ENCODE measurements around the gene NTRK2.

NTRK2 gene

DNA sequence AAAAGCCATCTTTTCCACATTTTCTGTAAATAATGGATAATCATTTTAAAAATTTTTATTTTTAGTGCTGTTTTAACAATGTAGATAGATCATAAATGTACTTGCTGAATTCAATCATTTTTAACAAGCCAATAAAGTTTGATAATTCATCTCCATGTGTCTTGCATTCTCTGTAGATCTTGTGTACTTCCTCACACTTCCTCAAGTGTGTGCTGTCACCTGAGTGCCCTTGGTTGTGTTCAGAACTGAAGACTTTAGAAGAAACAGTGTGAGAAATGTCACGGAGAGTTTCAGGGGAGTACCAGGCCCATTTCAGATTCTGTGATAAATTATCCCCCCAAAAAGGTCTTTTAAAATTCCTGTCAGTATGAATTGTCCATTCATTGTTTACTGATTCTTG, 146.0 kb downstream of the NTRK2 start:
- Histone ChIP-seq H3K4me3 (ENCODE audit: extremely low read depth, insufficient read depth, low read length, poor library complexity, severe bottlenecking) (no peak overlapping the region), H3K27ac (ENCODE audit: low read depth, low read length, severe bottlenecking) (no peak overlapping the region), H3K4me1 (ENCODE audit: control insufficient read depth, insufficient read depth, low read length, poor library complexity, severe bottlenecking) (no peaks in the 10 kb centered on the region), H3K36me3 (ENCODE audit: control insufficient read depth, insufficient read depth, low read length) (no peaks in the 10 kb centered on the region), H3K9me3 (ENCODE audit: control insufficient read depth, low read length) (no peaks in the 10 kb centered on the region)
- 80% methylated on average over 1 of the region's 1 CpG; no CpG with 5 or more reads in 1 of the 2 experiments for WGBS, 2 experiments (ENCODE audit: insufficient coverage in 2 of 2)

DNA sequence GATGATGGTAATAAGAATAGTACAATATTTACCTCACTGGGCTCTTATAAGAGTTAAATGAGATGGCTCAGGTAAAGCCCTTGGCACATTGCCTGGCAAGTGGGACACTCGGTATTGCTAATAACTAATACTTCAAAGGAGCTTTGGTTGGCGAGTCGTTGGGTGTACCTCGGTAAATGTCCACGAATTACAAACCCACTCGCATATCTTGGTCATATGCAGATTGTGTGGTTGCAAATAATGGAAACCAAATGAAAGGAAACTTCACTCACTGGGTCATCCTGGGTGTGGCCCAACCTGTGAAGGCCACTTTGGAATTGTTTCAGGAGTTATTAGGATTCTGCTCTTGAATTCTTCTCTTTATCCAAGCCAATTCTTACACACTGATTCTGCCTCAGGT, 147.5 kb downstream of the NTRK2 start:
- H3K4me3 ChIP-seq (ENCODE audit: extremely low read depth, insufficient read depth, low read length, poor library complexity, severe bottlenecking): no peak overlapping the region
- H3K36me3 ChIP-seq (ENCODE audit: control insufficient read depth, insufficient read depth, low read length): no peaks in the 10 kb centered on the region
- no peaks in the 10 kb centered on the region for H3K9me3 ChIP-seq (ENCODE audit: control insufficient read depth, low read length)
- no peaks in the 10 kb centered on the region for H3K4me1 ChIP-seq (ENCODE audit: control insufficient read depth, insufficient read depth, low read length, poor library complexity, severe bottlenecking)
- 89 to 95% methylated on average over 5 to 6 of the region's 6 CpGs for WGBS, 2 experiments (ENCODE audit: insufficient coverage in 2 of 2)
- H3K27ac ChIP-seq (ENCODE audit: low read depth, low read length, severe bottlenecking): no peak overlapping the region

DNA sequence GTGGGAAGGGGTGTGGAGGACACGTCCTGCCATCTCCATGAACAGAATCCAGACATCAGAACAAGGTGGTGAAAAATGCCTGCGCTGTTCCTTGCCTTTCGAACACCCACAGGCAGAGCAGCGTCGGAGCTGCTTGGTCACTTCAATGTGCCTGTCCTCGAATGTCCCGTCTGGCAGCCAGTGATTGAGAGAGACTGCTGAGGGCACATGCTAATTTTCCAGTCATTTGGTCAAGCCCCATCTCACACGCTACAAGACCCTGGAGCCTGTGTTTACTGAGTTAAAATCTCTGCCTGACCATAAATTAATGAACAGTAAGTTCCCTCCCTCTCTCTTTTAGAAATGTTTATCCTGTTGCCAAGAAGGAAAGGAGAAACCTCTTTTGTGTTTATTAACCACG, 149.3 kb downstream of the NTRK2 start:
- Histone ChIP-seq H3K4me3 (ENCODE audit: extremely low read depth, insufficient read depth, low read length, poor library complexity, severe bottlenecking) (no peak overlapping the region), H3K9me3 (ENCODE audit: control insufficient read depth, low read length) (no peaks in the 10 kb centered on the region), H3K4me1 (ENCODE audit: control insufficient read depth, insufficient read depth, low read length, poor library complexity, severe bottlenecking) (no peaks in the 10 kb centered on the region), H3K36me3 (ENCODE audit: control insufficient read depth, insufficient read depth, low read length) (no peaks in the 10 kb centered on the region), H3K27ac (ENCODE audit: low read depth, low read length, severe bottlenecking) (no peak overlapping the region)
- 52 to 61% methylated on average over 4 to 7 of the region's 9 CpGs for WGBS, 2 experiments (ENCODE audit: insufficient coverage in 2 of 2)

- Histone ChIP-seq H3K4me3 (ENCODE audit: extremely low read depth, insufficient read depth, low read length, poor library complexity, severe bottlenecking) (no peak overlapping the region), H3K4me1 (ENCODE audit: control insufficient read depth, insufficient read depth, low read length, poor library complexity, severe bottlenecking) (no peaks in the 10 kb centered on the region), H3K9me3 (ENCODE audit: control insufficient read depth, low read length) (no peaks in the 10 kb centered on the region), H3K36me3 (ENCODE audit: control insufficient read depth, insufficient read depth, low read length) (no peaks in the 10 kb centered on the region), H3K27ac (ENCODE audit: low read depth, low read length, severe bottlenecking) (no peak overlapping the region)
- WGBS, 2 experiments (ENCODE audit: insufficient coverage in 2 of 2): 39 to 45% methylated on average over 6 of the region's 8 CpGs
Observed at GRCh38 chr9:84819491-84819991, 150.0 kb downstream of the NTRK2 start.

GRCh38 chr9:84821431-84821830, 151.9 kb downstream of the NTRK2 start:
- Histone ChIP-seq H3K27ac (ENCODE audit: low read depth, low read length, severe bottlenecking) (no peak overlapping the region), H3K4me1 (ENCODE audit: control insufficient read depth, insufficient read depth, low read length, poor library complexity, severe bottlenecking) (no peaks in the 10 kb centered on the region), H3K36me3 (ENCODE audit: control insufficient read depth, insufficient read depth, low read length) (no peaks in the 10 kb centered on the region), H3K9me3 (ENCODE audit: control insufficient read depth, low read length) (no peaks in the 10 kb centered on the region), H3K4me3 (ENCODE audit: extremely low read depth, insufficient read depth, low read length, poor library complexity, severe bottlenecking) (no peak overlapping the region)
- WGBS, 2 experiments (ENCODE audit: insufficient coverage in 2 of 2): 71 to 100% methylated on average over 1 of the region's 1 CpG

- Histone ChIP-seq H3K4me3 (ENCODE audit: extremely low read depth, insufficient read depth, low read length, poor library complexity, severe bottlenecking) (no peak overlapping the region), H3K36me3 (ENCODE audit: control insufficient read depth, insufficient read depth, low read length) (no peaks in the 10 kb centered on the region), H3K9me3 (ENCODE audit: control insufficient read depth, low read length) (no peaks in the 10 kb centered on the region), H3K27ac (ENCODE audit: low read depth, low read length, severe bottlenecking) (no peak overlapping the region), H3K4me1 (ENCODE audit: control insufficient read depth, insufficient read depth, low read length, poor library complexity, severe bottlenecking) (no peaks in the 10 kb centered on the region)
- WGBS, 2 experiments (ENCODE audit: insufficient coverage in 2 of 2): 84 to 96% methylated on average over 3 to 6 of the region's 7 CpGs
Observed at GRCh38 chr9:84822589-84823233, 153.2 kb downstream of the NTRK2 start.

- H3K4me1 ChIP-seq (ENCODE audit: control insufficient read depth, insufficient read depth, low read length, poor library complexity, severe bottlenecking): no peaks in the 10 kb centered on the region
- no peaks in the 10 kb centered on the region for H3K36me3 ChIP-seq (ENCODE audit: control insufficient read depth, insufficient read depth, low read length)
- H3K4me3 ChIP-seq (ENCODE audit: extremely low read depth, insufficient read depth, low read length, poor library complexity, severe bottlenecking): no peak overlapping the region
- H3K9me3 ChIP-seq (ENCODE audit: control insufficient read depth, low read length): no peaks in the 10 kb centered on the region
- WGBS, 2 experiments (ENCODE audit: insufficient coverage in 2 of 2): 88 to 93% methylated on average over 7 to 8 of the region's 8 CpGs
- H3K27ac ChIP-seq (ENCODE audit: low read depth, low read length, severe bottlenecking): no peak overlapping the region
Observed at GRCh38 chr9:84823421-84824271, 154.1 kb downstream of the NTRK2 start.

- Histone ChIP-seq H3K27ac (ENCODE audit: low read depth, low read length, severe bottlenecking) (no peak overlapping the region), H3K4me3 (ENCODE audit: extremely low read depth, insufficient read depth, low read length, poor library complexity, severe bottlenecking) (no peak overlapping the region), H3K4me1 (ENCODE audit: control insufficient read depth, insufficient read depth, low read length, poor library complexity, severe bottlenecking) (no peaks in the 10 kb centered on the region), H3K9me3 (ENCODE audit: control insufficient read depth, low read length) (no peaks in the 10 kb centered on the region), H3K36me3 (ENCODE audit: control insufficient read depth, insufficient read depth, low read length) (no peaks in the 10 kb centered on the region)
- WGBS, 2 experiments (ENCODE audit: insufficient coverage in 2 of 2): 92 to 94% methylated on average over 3 to 4 of the region's 4 CpGs
Observed at GRCh38 chr9:84827216-84827765, 157.8 kb downstream of the NTRK2 start.

- no peak overlapping the region for H3K4me3 ChIP-seq (ENCODE audit: extremely low read depth, insufficient read depth, low read length, poor library complexity, severe bottlenecking)
- H3K27ac ChIP-seq (ENCODE audit: low read depth, low read length, severe bottlenecking): no peak overlapping the region
- no peaks in the 10 kb centered on the region for H3K9me3 ChIP-seq (ENCODE audit: control insufficient read depth, low read length)
- no peaks in the 10 kb centered on the region for H3K36me3 ChIP-seq (ENCODE audit: control insufficient read depth, insufficient read depth, low read length)
- H3K4me1 ChIP-seq (ENCODE audit: control insufficient read depth, insufficient read depth, low read length, poor library complexity, severe bottlenecking): no peaks in the 10 kb centered on the region
- no CpG with 5 or more reads among the region's 2 CpGs for WGBS, 2 experiments (ENCODE audit: insufficient coverage in 2 of 2)
Observed at GRCh38 chr9:84828046-84828445, 158.5 kb downstream of the NTRK2 start.

DNA sequence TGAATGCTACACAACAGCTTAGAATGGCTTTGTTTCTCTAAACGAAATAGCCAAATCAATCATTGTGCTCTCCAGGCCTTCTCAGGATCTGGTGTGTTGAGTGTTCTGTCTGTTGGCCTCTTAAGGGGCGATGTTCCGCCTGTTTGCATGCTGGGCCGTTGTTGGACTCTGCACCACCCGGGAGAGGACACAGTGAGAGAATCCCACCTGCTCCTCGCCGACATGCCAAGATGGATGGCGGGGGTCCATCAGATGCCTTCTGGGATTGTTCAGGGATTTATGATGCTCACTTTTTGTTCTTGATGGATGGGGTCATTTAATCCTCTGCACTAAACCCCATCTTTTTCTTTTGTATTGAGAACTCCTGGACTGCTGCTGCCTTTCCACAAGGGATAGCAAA, 159.9 kb downstream of the NTRK2 start:
- Histone ChIP-seq H3K4me3 (ENCODE audit: extremely low read depth, insufficient read depth, low read length, poor library complexity, severe bottlenecking) (no peak overlapping the region), H3K36me3 (ENCODE audit: control insufficient read depth, insufficient read depth, low read length) (no peaks in the 10 kb centered on the region), H3K4me1 (ENCODE audit: control insufficient read depth, insufficient read depth, low read length, poor library complexity, severe bottlenecking) (no peaks in the 10 kb centered on the region), H3K9me3 (ENCODE audit: control insufficient read depth, low read length) (no peaks in the 10 kb centered on the region), H3K27ac (ENCODE audit: low read depth, low read length, severe bottlenecking) (no peak overlapping the region)
- 75 to 92% methylated on average over 5 of the region's 8 CpGs for WGBS, 2 experiments (ENCODE audit: insufficient coverage in 2 of 2)

Measured in mesodermal cell (in vitro differentiated cells).